Stomach (tissue), 9 donors: Measurements from ENCODE around the gene ZNF628. TPM values are rescaled to one million over a fixed set of nuclear protein-coding genes. Genes with fewer than 3 reads are reported as not detected.

Experiments
- DNase-seq, 2 donors: peaks; one replicate each; pipeline versions ENCODE4 v3.0.0 to v3.0.0-alpha.2; 2013 to 2019
- H3K27ac ChIP-seq, 5 donors: fragments of 200-600 bp in 4 of 5; sonication (generic) in 4 of 5; one replicate each; pipeline ENCODE4 v1.5.1; 2013 to 2019; ENCODE audit warnings: mild to moderate bottlenecking in 1 of 5, moderate library complexity in 1 of 5
- H3K27me3 ChIP-seq, 3 donors: fragments of 200-600 bp; sonication (generic); one replicate each; pipeline ENCODE4 v1.5.1; 2017 to 2019; ENCODE audit warnings: mixed run types in 1 of 3
- H3K36me3 ChIP-seq, 4 donors: fragments of 200-600 bp; sonication (generic); 1 replicate in 3 of 4; 2 replicates in 1 of 4; pipeline ENCODE4 v1.5.1; 2016 to 2019
- H3K4me1 ChIP-seq, 4 donors: fragments of 200-600 bp; sonication (generic); one replicate each; pipeline ENCODE4 v1.5.1; 2016 to 2019
- H3K4me3 ChIP-seq, 4 donors: fragments of 200-600 bp; sonication (generic) in 3 of 4; one replicate each; pipeline ENCODE4 v1.5.1; 2016 to 2019; ENCODE audit warnings: mild to moderate bottlenecking in 1 of 4
- H3K9me3 ChIP-seq, 4 donors: fragments of 200-600 bp; sonication (generic); one replicate each; pipeline ENCODE4 v1.5.1; 2016 to 2019
- EP300 ChIP-seq: sonication (generic); formaldehyde crosslinking; IDR thresholded peaks from one replicate; pipeline ENCODE4 v1.6.1; 2017; ENCODE audit warnings: antibody characterized with exemption
- POLR2A ChIP-seq, 4 donors: fragments of 450-650 bp; IDR thresholded peaks; one replicate each; pipeline ENCODE4 v1.6.1; 2016; ENCODE audit warnings: antibody characterized with exemption in 4 of 4, control low read depth in 2 of 4, mild to moderate bottlenecking in 1 of 4, moderate library complexity in 1 of 4
- POLR2AphosphoS5 ChIP-seq, 3 donors: sonication (generic); formaldehyde crosslinking; IDR thresholded peaks; one replicate each; pipeline ENCODE4 v1.6.1; 2016; ENCODE audit warnings: antibody characterized with exemption in 3 of 3
- WGBS, 5 donors: extraction: QIAGEN DNeasy Blood & Tissue Kit in 3 of 5; methylation state at CpG; one replicate each; pipeline versions ENCODE4 v1.1.5 to v1.1.7; 2013 to 2018; 5-methylcytosine and 5-hydroxymethylcytosine counted together
- intact Hi-C: fragments of 100-400 bp; cut with DNase I; formaldehyde crosslinking; loops from one replicate; pipeline ENCODE4 v1.15.1; 2023; ENCODE audit warnings: low total_unique reads
- polyA plus RNA-seq, 3 donors: library from polyadenylated mRNA; stranded (reverse); fragments of 200-250 nt; gene quantifications; one replicate each; pipeline ENCODE4 v1.2.3, GENCODE V29; 2013
- total RNA-seq, 5 donors: library from RNA; depleted of rRNA; stranded (reverse); fragments of >200 nt; gene quantifications; one replicate each; pipeline versions ENCODE4 v1.1.0 to v1.2.3, GENCODE V29; 2014 to 2016
- TF ChIP-seq, protein P1 (sequence below), 7 experiments: fragments of 450-650 bp in 4 of 7; fragments of 200-600 bp in 3 of 7; sonication (generic) in 3 of 7; IDR thresholded peaks; one replicate each; pipeline ENCODE4 v1.5.1; 2016 to 2019; ENCODE audit warnings: antibody characterized with exemption in 7 of 7, control low read depth in 2 of 7, mild to moderate bottlenecking in 1 of 7
- donor health status: healthy with polysubstance abuse.
- donor health status: Bipolar disorder and iron deficiency.
- donor health status: healthy.

ZNF628 gene
- total and polyA plus RNA-seq, 8 donors, result 0.58 to 16.1 (median 5.0) TPM

DNA sequence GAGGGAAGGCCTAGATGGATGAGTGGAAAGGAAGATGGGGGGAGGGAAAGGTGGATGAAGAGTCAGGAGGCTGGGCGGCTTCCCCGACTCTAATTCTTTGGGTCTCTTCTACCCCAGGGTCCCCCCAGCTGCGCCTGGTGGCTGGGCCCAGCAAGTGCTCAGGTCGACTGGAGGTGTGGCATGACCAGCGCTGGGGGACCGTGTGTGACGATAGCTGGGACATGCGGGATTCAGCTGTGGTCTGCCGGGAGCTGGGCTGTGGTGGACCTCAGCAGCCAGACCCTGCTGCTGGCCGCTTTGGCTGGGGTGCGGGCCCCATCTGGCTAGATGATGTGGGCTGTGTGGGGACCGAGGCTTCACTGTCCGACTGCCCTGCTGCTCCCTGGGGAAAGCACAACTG, 21.3 kb downstream of the ZNF628 start:
- intact Hi-C loops, result loop anchor here (10.0 kb wide), 2 partner anchors 213 to 353 kb away; partner anchors contain the start of genes BRSK1, HSPBP1 and TNNT1

DNA sequence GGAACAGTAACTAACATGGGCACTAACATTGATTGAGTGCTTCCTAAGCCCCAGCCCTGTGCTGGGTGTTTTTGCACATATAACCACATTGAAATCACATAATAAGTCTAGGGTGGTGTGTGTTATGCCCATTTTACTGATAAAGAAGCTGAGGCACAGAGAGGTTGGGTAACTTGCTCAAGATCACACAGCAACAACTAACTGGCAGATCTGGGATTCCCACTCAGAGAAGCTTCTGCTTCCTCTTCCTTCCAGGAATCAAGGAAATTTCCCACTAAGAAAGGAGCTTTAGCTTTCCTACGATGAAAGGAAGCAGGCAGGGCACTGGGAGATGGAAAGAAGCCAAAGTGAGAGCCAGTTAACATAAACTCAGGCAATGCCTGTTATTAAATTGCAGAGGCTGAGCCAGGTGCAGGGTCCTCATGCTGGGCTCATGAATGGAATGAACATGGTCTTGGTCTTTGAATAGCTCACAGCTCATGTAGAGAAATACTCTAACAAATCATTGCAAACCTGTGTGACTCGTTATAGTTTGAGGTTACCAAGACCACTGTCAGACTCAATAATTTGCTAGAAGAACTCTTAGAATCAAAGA, 21.9 kb downstream of the ZNF628 start:
- TF ChIP-seq, protein P1, sequence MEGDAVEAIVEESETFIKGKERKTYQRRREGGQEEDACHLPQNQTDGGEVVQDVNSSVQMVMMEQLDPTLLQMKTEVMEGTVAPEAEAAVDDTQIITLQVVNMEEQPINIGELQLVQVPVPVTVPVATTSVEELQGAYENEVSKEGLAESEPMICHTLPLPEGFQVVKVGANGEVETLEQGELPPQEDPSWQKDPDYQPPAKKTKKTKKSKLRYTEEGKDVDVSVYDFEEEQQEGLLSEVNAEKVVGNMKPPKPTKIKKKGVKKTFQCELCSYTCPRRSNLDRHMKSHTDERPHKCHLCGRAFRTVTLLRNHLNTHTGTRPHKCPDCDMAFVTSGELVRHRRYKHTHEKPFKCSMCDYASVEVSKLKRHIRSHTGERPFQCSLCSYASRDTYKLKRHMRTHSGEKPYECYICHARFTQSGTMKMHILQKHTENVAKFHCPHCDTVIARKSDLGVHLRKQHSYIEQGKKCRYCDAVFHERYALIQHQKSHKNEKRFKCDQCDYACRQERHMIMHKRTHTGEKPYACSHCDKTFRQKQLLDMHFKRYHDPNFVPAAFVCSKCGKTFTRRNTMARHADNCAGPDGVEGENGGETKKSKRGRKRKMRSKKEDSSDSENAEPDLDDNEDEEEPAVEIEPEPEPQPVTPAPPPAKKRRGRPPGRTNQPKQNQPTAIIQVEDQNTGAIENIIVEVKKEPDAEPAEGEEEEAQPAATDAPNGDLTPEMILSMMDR (IDR thresholded peaks at IDR 0.05), result no peak
- no peak for TF ChIP-seq POLR2AphosphoS5 (IDR thresholded peaks at IDR 0.05)
- TF ChIP-seq POLR2A (IDR thresholded peaks at IDR 0.05), result no peak
- TF ChIP-seq EP300, result no peak
- DNase-seq, result no peak
- WGBS, 5 donors, result 29 to 45% (median 41%) methylated on average over 2 of the region's 2 CpGs
- Histone ChIP-seq H3K4me1 (peaks cover 0 to 28% (median 7%) of the 10 kb centered on the region in 4 donors), H3K9me3 (no peaks in the 10 kb centered on the region), H3K27ac (no peak overlapping the region), H3K36me3 (peaks cover 0 to 39% (median 15%) of the 10 kb centered on the region in 4 donors), H3K27me3 (peaks cover 0 to 15% (median 8%) of the 10 kb centered on the region in 3 donors), H3K4me3 (no peak overlapping the region)
- intact Hi-C loops, result loop anchor here (10.0 kb wide), 2 partner anchors 214 to 354 kb away; partner anchors contain the start of genes BRSK1, HSPBP1 and TNNT1

More for the DNA sequence above, 21.3 kb downstream of the ZNF628 start:
- Histone ChIP-seq H3K27me3 (peaks cover 0 to 21% (median 9%) of the 10 kb centered on the region in 3 donors), H3K27ac (no peak overlapping the region), H3K4me3 (no peak overlapping the region), H3K9me3 (no peaks in the 10 kb centered on the region), H3K4me1 (peaks cover 0 to 32% (median 7%) of the 10 kb centered on the region in 4 donors), H3K36me3 (peaks cover 0 to 39% (median 15%) of the 10 kb centered on the region in 4 donors)
- DNase-seq, result no peak
- WGBS, 5 donors, result 76 to 85% (median 83%) methylated on average over 4 to 13 of the region's 13 CpGs
- TF ChIP-seq POLR2AphosphoS5 (IDR thresholded peaks at IDR 0.05) (no peak), POLR2A (IDR thresholded peaks at IDR 0.05) (no peak), EP300 (no peak)
- TF ChIP-seq, protein P1 (IDR thresholded peaks at IDR 0.05), result no peak

DNA sequence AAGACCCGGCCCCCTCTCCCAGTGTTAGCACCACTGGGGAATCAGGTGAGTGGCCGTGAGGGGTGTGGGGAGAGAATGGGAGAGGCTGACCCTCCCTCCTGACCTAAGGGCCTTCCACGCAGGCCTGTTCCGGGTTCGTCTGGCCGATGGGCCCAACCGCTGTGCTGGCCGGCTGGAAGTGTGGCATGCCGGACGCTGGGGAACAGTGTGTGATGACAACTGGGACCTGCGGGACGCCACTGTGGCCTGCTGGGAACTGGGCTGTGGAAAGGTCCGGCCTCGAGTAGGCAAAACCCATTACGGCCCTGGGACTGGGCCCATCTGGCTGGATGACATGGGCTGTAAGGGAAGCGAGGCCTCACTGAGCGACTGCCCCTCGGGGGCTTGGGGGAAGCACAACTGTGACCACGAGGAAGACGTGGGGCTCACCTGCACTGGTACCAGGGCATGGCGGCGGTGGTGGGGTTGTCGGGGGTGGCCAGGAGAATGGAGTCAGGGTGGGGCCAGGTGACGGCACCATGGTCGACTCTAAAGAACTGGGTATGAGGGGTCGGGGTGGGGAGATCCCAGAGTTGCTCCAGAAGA, 24.0 kb downstream of the ZNF628 start:
- no peaks in the 10 kb centered on the region for H3K9me3 ChIP-seq
- H3K27ac ChIP-seq, result no peak overlapping the region
- H3K4me1 ChIP-seq, result peaks cover 0 to 29% (median 10%) of the 10 kb centered on the region in 4 donors
- H3K4me3 ChIP-seq, result no peak overlapping the region
- TF ChIP-seq POLR2AphosphoS5 (IDR thresholded peaks at IDR 0.05) (no peak), POLR2A (IDR thresholded peaks at IDR 0.05) (no peak), EP300 (no peak)
- TF ChIP-seq, protein P1 (IDR thresholded peaks at IDR 0.05), result no peak
- no peak for DNase-seq
- 90 to 98% (median 96%) methylated on average over 12 to 26 of the region's 26 CpGs for WGBS, 5 donors
- intact Hi-C loops, result loop anchor here (5.0 kb wide), 1 partner anchor 33 kb away; no protein-coding TSS in a partner anchor
- no peaks in the 10 kb centered on the region for H3K27me3 ChIP-seq
- H3K36me3 ChIP-seq, result peaks cover 0 to 39% (median 15%) of the 10 kb centered on the region in 4 donors

DNA sequence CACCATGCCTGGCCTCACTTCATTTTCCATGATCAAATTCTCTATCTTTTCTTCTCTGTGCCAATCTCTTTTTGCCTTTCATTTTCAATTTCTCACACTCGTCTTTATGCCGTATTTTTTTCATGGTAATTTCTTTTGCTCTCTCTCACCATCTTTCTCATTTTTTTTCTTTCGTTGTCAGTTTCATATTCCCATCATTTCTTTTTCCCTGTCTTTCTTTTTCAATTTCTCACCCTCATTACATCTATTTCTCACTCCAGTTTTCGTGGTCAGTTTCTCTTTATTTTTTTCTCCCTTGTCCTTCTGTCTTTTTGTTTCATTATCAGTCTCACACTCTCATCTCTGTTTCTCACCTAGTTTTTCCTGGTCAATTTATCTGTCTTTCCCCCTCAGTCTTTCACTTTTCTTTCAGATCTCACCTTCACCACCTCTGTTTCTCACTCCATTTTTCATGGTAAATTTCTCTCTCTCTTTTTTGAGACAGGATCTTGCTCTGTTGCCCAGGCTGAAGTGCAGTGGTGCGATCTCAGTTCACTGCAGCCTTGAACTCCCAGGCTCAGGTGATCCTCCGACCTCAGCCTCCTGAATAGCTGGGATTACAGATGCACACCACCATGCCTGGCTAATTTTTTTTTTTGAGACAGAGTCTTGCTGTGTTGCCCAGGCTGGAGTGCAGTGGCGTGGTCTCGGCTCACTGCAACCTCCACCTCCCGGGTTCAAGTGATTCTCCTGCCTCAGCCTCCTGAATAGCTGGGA, 26.0 kb downstream of the ZNF628 start:
- Histone ChIP-seq H3K4me3 (no peak overlapping the region), H3K9me3 (no peaks in the 10 kb centered on the region), H3K27ac (no peak overlapping the region), H3K27me3 (no peaks in the 10 kb centered on the region), H3K4me1 (peaks cover 0 to 29% (median 10%) of the 10 kb centered on the region in 4 donors), H3K36me3 (peaks cover 0 to 39% (median 15%) of the 10 kb centered on the region in 4 donors)
- TF ChIP-seq POLR2AphosphoS5 (IDR thresholded peaks at IDR 0.05) (no peak), POLR2A (IDR thresholded peaks at IDR 0.05) (no peak), EP300 (no peak)
- TF ChIP-seq, protein P1 (IDR thresholded peaks at IDR 0.05), result no peak
- intact Hi-C loops, result loop anchor here (5.0 kb wide), 1 partner anchor 35 kb away; no protein-coding TSS in a partner anchor
- 88 to 95% (median 91%) methylated on average over 9 of the region's 9 CpGs for WGBS, 5 donors
- DNase-seq, result no peak
